Erythroblast (primary cell): ENCODE measurements around the gene RNU6-9.

Experiments
- GATA1 ChIP-seq: IDR thresholded peaks from 2 replicates; pipeline ENCODE4 v1.6.1; 2011; ENCODE audit warnings: low read depth, mild to moderate bottlenecking, control low read depth, low read length, moderate library complexity
- POLR2A ChIP-seq: IDR thresholded peaks from 2 replicates; pipeline ENCODE4 v1.6.1; 2011; ENCODE audit warnings: mild to moderate bottlenecking, low read length

DNA sequence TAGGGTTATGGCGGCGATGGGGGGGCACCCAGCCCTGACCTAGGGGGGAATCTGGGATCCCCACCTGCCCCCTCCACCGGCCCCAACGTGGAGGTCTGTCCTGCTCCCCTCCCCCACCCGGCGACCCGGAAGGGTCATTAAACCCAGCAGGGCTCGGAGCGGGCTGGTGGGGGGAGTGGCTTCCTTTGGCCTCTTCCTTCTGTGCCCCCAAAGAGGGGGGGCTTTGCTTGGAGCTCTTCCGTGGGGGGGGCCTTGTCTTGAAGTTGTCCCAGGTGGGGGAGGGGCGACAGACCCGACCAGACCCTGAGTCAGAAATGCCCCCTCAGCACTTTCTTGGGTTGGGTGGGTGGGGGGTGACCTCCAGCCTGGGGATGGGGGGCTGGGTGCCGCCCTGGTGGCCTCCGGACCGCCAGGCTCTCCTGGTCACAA is 34.1 kb downstream of the RNU6-9 start:
- no peak for TF ChIP-seq POLR2A
- no peak for TF ChIP-seq GATA1
